ENCODE results near the gene CEP295NL.
"Not testable (repeated sequence)": the region's sequence is repeated elsewhere in the genome, so short reads cannot be mapped to it uniquely, and the experiment has no call there.

CEP295NL gene

GRCh38 chr17:78873519-78874340, 29.3 kb downstream of the CEP295NL start:
- no peak overlapping the region for H3K27ac ChIP-seq
- H3K27me3 ChIP-seq (replicated peaks): no peaks in the 10 kb centered on the region
- no peak overlapping the region for H3K4me3 ChIP-seq (ENCODE audit: low read depth, low read length)
- peaks cover 26% of the 10 kb centered on the region for H3K36me3 ChIP-seq (replicated peaks)
- in situ Hi-C loops (cut with HindIII; ENCODE audit: low pct_ligation_motif_present, low sequenced_read_pairs): no loop called here
- TF ChIP-seq CTCF (IDR thresholded peaks at IDR 0.05; ENCODE audit: low read depth, low read length, missing control alignments): no peak
- peak; percentile 21 for DNase-seq

GRCh38 chr17:78872486-78872885, 30.5 kb downstream of the CEP295NL start:
- no peak overlapping the region for H3K27ac ChIP-seq
- H3K27me3 ChIP-seq (replicated peaks): no peaks in the 10 kb centered on the region
- no peak for DNase-seq
- H3K4me3 ChIP-seq (ENCODE audit: low read depth, low read length): no peak overlapping the region
- no peak for TF ChIP-seq CTCF (IDR thresholded peaks at IDR 0.05; ENCODE audit: low read depth, low read length, missing control alignments)
- H3K36me3 ChIP-seq (replicated peaks): peaks cover 26% of the 10 kb centered on the region
- in situ Hi-C loops (cut with HindIII; ENCODE audit: low pct_ligation_motif_present, low sequenced_read_pairs): no loop called here

- H3K4me3 ChIP-seq (ENCODE audit: low read depth, low read length): no peak overlapping the region
- DNase-seq: no peak
- no peaks in the 10 kb centered on the region for H3K27me3 ChIP-seq (replicated peaks)
- H3K27ac ChIP-seq: no peak overlapping the region
- in situ Hi-C loops (cut with HindIII; ENCODE audit: low pct_ligation_motif_present, low sequenced_read_pairs): no loop called here
- H3K36me3 ChIP-seq (replicated peaks): peaks cover 28% of the 10 kb centered on the region
- TF ChIP-seq CTCF (IDR thresholded peaks at IDR 0.05; ENCODE audit: low read depth, low read length, missing control alignments): no peak
Observed at GRCh38 chr17:78870621-78871020, 32.4 kb downstream of the CEP295NL start.

GRCh38 chr17:78868391-78868790, 34.6 kb downstream of the CEP295NL start:
- Histone ChIP-seq H3K4me3 (ENCODE audit: low read depth, low read length) (no peak overlapping the region), H3K27ac (peak overlapping the region; percentile 28), H3K36me3 (replicated peaks) (peaks cover 24% of the 10 kb centered on the region), H3K27me3 (replicated peaks) (no peaks in the 10 kb centered on the region)
- TF ChIP-seq CTCF (IDR thresholded peaks at IDR 0.05; ENCODE audit: low read depth, low read length, missing control alignments): no peak
- in situ Hi-C loops (cut with HindIII; ENCODE audit: low pct_ligation_motif_present, low sequenced_read_pairs): no loop called here
- peak; percentile 64 for DNase-seq

- H3K27ac ChIP-seq; H3K4me3 ChIP-seq (ENCODE audit: low read depth, low read length); H3K27me3 ChIP-seq (replicated peaks); in situ Hi-C loops (cut with HindIII; ENCODE audit: low pct_ligation_motif_present, low sequenced_read_pairs); DNase-seq: not testable (repeated sequence)
- peaks cover 17% of the 10 kb centered on the region for H3K36me3 ChIP-seq (replicated peaks)
Observed at GRCh38 chr17:78867046-78867445, 36.0 kb downstream of the CEP295NL start.

GRCh38 chr17:78865682-78866390, 37.2 kb downstream of the CEP295NL start:
- Histone ChIP-seq H3K4me3 (ENCODE audit: low read depth, low read length) (no peak overlapping the region), H3K36me3 (replicated peaks) (peaks cover 16% of the 10 kb centered on the region), H3K27me3 (replicated peaks) (no peaks in the 10 kb centered on the region), H3K27ac (no peak overlapping the region)
- in situ Hi-C loops (cut with HindIII; ENCODE audit: low pct_ligation_motif_present, low sequenced_read_pairs): no loop called here
- peak; percentile 94 for TF ChIP-seq CTCF (IDR thresholded peaks at IDR 0.05; ENCODE audit: low read depth, low read length, missing control alignments)
- DNase-seq: peak; percentile 74

All from brain microvascular endothelial cell (primary cell).